ENCODE results near the gene RAD51B. TPM values are rescaled to one million over a fixed set of nuclear protein-coding genes. Genes with fewer than 3 reads are reported as not detected.

RAD51B gene
- total RNA-seq, 4 donors from 2014 or later: 6.2 to 39.9 (median 12.9) TPM

- Histone ChIP-seq H3K27ac (peak overlapping the region; percentile 80 to 90 (median 88)), H3K9me3 (no peaks in the 10 kb centered on the region), H3K4me3 (no peak overlapping the region), H3K36me3 (no peaks in the 10 kb centered on the region), H3K27me3 (no peaks in the 10 kb centered on the region), H3K4me1 (peaks cover 39 to 90% (median 52%) of the 10 kb centered on the region in 3 donors)
- DNase-seq: no peak
- TF ChIP-seq POLR2A (IDR thresholded peaks at IDR 0.05) (no peak), CTCF (IDR thresholded peaks at IDR 0.05) (no peak)
- intact Hi-C loops (cut with DNase I): no loop called here
- 28 to 44% methylated on average over 4 to 5 of the region's 5 CpGs for WGBS, 2 donors
Observed at GRCh38 chr14:68520637-68521556, 701.3 kb downstream of the RAD51B start.

- no peak for DNase-seq
Observed at GRCh38 chr14:68521557-68521901, 702.0 kb downstream of the RAD51B start.

GRCh38 chr14:68521961-68522509 lies 702.5 kb downstream of the RAD51B start:
- DNase-seq: no peak
- WGBS, 2 donors: 36 to 55% methylated on average over 5 to 8 of the region's 8 CpGs
- TF ChIP-seq POLR2A (IDR thresholded peaks at IDR 0.05) (no peak), CTCF (IDR thresholded peaks at IDR 0.05) (no peak)
- Histone ChIP-seq H3K9me3 (no peaks in the 10 kb centered on the region), H3K36me3 (no peaks in the 10 kb centered on the region), H3K4me1 (peaks cover 48 to 89% (median 60%) of the 10 kb centered on the region in 3 donors), H3K4me3 (no peak overlapping the region), H3K27me3 (no peaks in the 10 kb centered on the region), H3K27ac (peak overlapping the region; percentile 80 to 90 (median 88))
- intact Hi-C loops (cut with DNase I): no loop called here

More at GRCh38 chr14:68521557-68521901, 702.0 kb downstream of the RAD51B start:
- Histone ChIP-seq H3K4me3 (no peak overlapping the region), H3K36me3 (no peaks in the 10 kb centered on the region), H3K4me1 (peaks cover 43 to 88% (median 55%) of the 10 kb centered on the region in 3 donors), H3K9me3 (no peaks in the 10 kb centered on the region), H3K27me3 (no peaks in the 10 kb centered on the region), H3K27ac (peak overlapping the region; percentile 80 to 90 (median 88))
- intact Hi-C loops (cut with DNase I): no loop called here
- TF ChIP-seq POLR2A (IDR thresholded peaks at IDR 0.05) (no peak), CTCF (IDR thresholded peaks at IDR 0.05) (no peak)
- 29 to 33% methylated on average over 1 of the region's 1 CpG for WGBS, 2 donors

GRCh38 chr14:68522510-68523325 lies 703.1 kb downstream of the RAD51B start:
- TF ChIP-seq CTCF (IDR thresholded peaks at IDR 0.05) (peak in 2 of 6 experiments; percentile 5 to 16), POLR2A (IDR thresholded peaks at IDR 0.05) (no peak)
- Histone ChIP-seq H3K4me1 (peaks cover 52 to 89% (median 67%) of the 10 kb centered on the region in 3 donors), H3K9me3 (no peaks in the 10 kb centered on the region), H3K36me3 (no peaks in the 10 kb centered on the region), H3K27me3 (no peaks in the 10 kb centered on the region), H3K27ac (peak overlapping the region; percentile 80 to 90 (median 88)), H3K4me3 (no peak overlapping the region)
- intact Hi-C loops (cut with DNase I): no loop called here
- no peak for DNase-seq
- 24 to 45% methylated on average over 4 to 5 of the region's 5 CpGs for WGBS, 2 donors
